ENCODE data around the gene LSM3. TPM values are rescaled to one million over a fixed set of nuclear protein-coding genes. Genes with fewer than 3 reads are reported as not detected.

The LSM3 gene
- total and polyA plus RNA-seq, 4 experiments from 2014 or later, result 7.2 to 30.7 (median 15.1) TPM

- ChIA-PET POLR2A (ENCODE audit: partially characterized antibody) (no interaction called here), CTCF (ENCODE audit: partially characterized antibody) (interaction anchor here (1.0 kb wide), 1 partner anchor 39 kb away, joined by 4 read pairs; no protein-coding TSS in a partner anchor)
- intact Hi-C loops (cut with micrococcal nuclease), result no loop called here
- Mint-ChIP-seq H3K27me3 (peaks cover 5 to 10% of the 10 kb centered on the region in 2 donors), H3K27ac (no peak overlapping the region), H3K4me3 (no peak overlapping the region), H3K36me3 (no peaks in the 10 kb centered on the region), H3K4me1 (no peaks in the 10 kb centered on the region), H3K9me3 (no peaks in the 10 kb centered on the region)
- Histone ChIP-seq H3K27me3 (ENCODE audit: insufficient read depth, low read length) (no peaks in the 10 kb centered on the region), H3K36me3 (ENCODE audit: insufficient read depth, low read length) (no peaks in the 10 kb centered on the region), H3K9me3 (ENCODE audit: control insufficient read depth in 1 of 2, low read length in 2 of 2) (no peaks in the 10 kb centered on the region), H3K4me1 (ENCODE audit: insufficient read depth, low read length) (no peaks in the 10 kb centered on the region), H3K27ac (ENCODE audit: low read depth, low read length) (no peak overlapping the region), H3K4me3 (ENCODE audit: low read length in 2 of 2) (no peak overlapping the region)
- DNase-seq, result no peak
Observed at GRCh38 chr3:14242490-14243311, 64.1 kb downstream of the LSM3 start.

- peak overlapping the region in 1 of 7 donors; percentile 9 for H3K27ac Mint-ChIP-seq
- ChIA-PET CTCF (ENCODE audit: partially characterized antibody) (interaction anchor here (1.0 kb wide), 1 partner anchor 40 kb away, joined by 4 read pairs; no protein-coding TSS in a partner anchor), POLR2A (ENCODE audit: partially characterized antibody) (no interaction called here)
- Histone ChIP-seq H3K4me1 (ENCODE audit: insufficient read depth, low read length) (no peaks in the 10 kb centered on the region), H3K27ac (ENCODE audit: low read depth, low read length) (no peak overlapping the region), H3K27me3 (ENCODE audit: insufficient read depth, low read length) (no peaks in the 10 kb centered on the region), H3K4me3 (ENCODE audit: low read length in 2 of 2) (no peak overlapping the region), H3K9me3 (ENCODE audit: control insufficient read depth in 1 of 2, low read length in 2 of 2) (no peaks in the 10 kb centered on the region), H3K36me3 (ENCODE audit: insufficient read depth, low read length) (no peaks in the 10 kb centered on the region)
- intact Hi-C loops (cut with micrococcal nuclease), result no loop called here
- H3K27me3 Mint-ChIP-seq, result peaks cover 5 to 11% of the 10 kb centered on the region in 2 donors
- no peak for DNase-seq
- no peaks in the 10 kb centered on the region for H3K36me3 Mint-ChIP-seq
- H3K4me3 Mint-ChIP-seq, result no peak overlapping the region
- H3K4me1 Mint-ChIP-seq, result no peaks in the 10 kb centered on the region
- no peaks in the 10 kb centered on the region for H3K9me3 Mint-ChIP-seq
Observed at GRCh38 chr3:14243782-14244181, 65.2 kb downstream of the LSM3 start.

GRCh38 chr3:14244521-14245247 lies 66.1 kb downstream of the LSM3 start:
- POLR2A ChIA-PET (ENCODE audit: partially characterized antibody), result no interaction called here
- H3K36me3 ChIP-seq (ENCODE audit: insufficient read depth, low read length), result no peaks in the 10 kb centered on the region
- no peaks in the 10 kb centered on the region for H3K9me3 ChIP-seq (ENCODE audit: control insufficient read depth in 1 of 2, low read length in 2 of 2)
- no peak overlapping the region for H3K4me3 Mint-ChIP-seq
- no peak for DNase-seq
- no peak overlapping the region for H3K27ac ChIP-seq (ENCODE audit: low read depth, low read length)
- no peaks in the 10 kb centered on the region for H3K9me3 Mint-ChIP-seq
- intact Hi-C loops (cut with micrococcal nuclease), result no loop called here
- CTCF ChIA-PET (ENCODE audit: partially characterized antibody), result no interaction called here
- H3K27me3 ChIP-seq (ENCODE audit: insufficient read depth, low read length), result no peaks in the 10 kb centered on the region
- H3K4me3 ChIP-seq (ENCODE audit: low read length in 2 of 2), result no peak overlapping the region
- H3K27ac Mint-ChIP-seq, result no peak overlapping the region
- no peaks in the 10 kb centered on the region for H3K4me1 ChIP-seq (ENCODE audit: insufficient read depth, low read length)
- no peaks in the 10 kb centered on the region for H3K4me1 Mint-ChIP-seq
- no peaks in the 10 kb centered on the region for H3K36me3 Mint-ChIP-seq
- peaks cover 5 to 11% of the 10 kb centered on the region in 2 donors for H3K27me3 Mint-ChIP-seq

- no peak overlapping the region for H3K4me3 Mint-ChIP-seq
- DNase-seq, result no peak
- no peaks in the 10 kb centered on the region for H3K4me1 Mint-ChIP-seq
- H3K27me3 Mint-ChIP-seq, result peaks cover 5 to 11% of the 10 kb centered on the region in 2 donors
- intact Hi-C loops (cut with micrococcal nuclease), result no loop called here
- POLR2A ChIA-PET (ENCODE audit: partially characterized antibody), result no interaction called here
- CTCF ChIA-PET (ENCODE audit: partially characterized antibody), result no interaction called here
- no peaks in the 10 kb centered on the region for H3K4me1 ChIP-seq (ENCODE audit: insufficient read depth, low read length)
- no peaks in the 10 kb centered on the region for H3K9me3 ChIP-seq (ENCODE audit: control insufficient read depth in 1 of 2, low read length in 2 of 2)
- H3K9me3 Mint-ChIP-seq, result no peaks in the 10 kb centered on the region
- no peak overlapping the region for H3K27ac ChIP-seq (ENCODE audit: low read depth, low read length)
- H3K36me3 ChIP-seq (ENCODE audit: insufficient read depth, low read length), result no peaks in the 10 kb centered on the region
- H3K4me3 ChIP-seq (ENCODE audit: low read length in 2 of 2), result no peak overlapping the region
- no peaks in the 10 kb centered on the region for H3K36me3 Mint-ChIP-seq
- no peak overlapping the region for H3K27ac Mint-ChIP-seq
- H3K27me3 ChIP-seq (ENCODE audit: insufficient read depth, low read length), result no peaks in the 10 kb centered on the region
Observed at GRCh38 chr3:14245248-14245639, 66.6 kb downstream of the LSM3 start.

GRCh38 chr3:14245822-14246221 lies 67.2 kb downstream of the LSM3 start:
- H3K4me1 ChIP-seq (ENCODE audit: insufficient read depth, low read length), result no peaks in the 10 kb centered on the region
- CTCF ChIA-PET (ENCODE audit: partially characterized antibody), result no interaction called here
- Mint-ChIP-seq H3K4me1 (no peaks in the 10 kb centered on the region), H3K36me3 (no peaks in the 10 kb centered on the region), H3K4me3 (no peak overlapping the region), H3K27me3 (peaks cover 5 to 11% of the 10 kb centered on the region in 2 donors), H3K27ac (no peak overlapping the region), H3K9me3 (no peaks in the 10 kb centered on the region)
- POLR2A ChIA-PET (ENCODE audit: partially characterized antibody), result no interaction called here
- intact Hi-C loops (cut with micrococcal nuclease), result no loop called here
- H3K27me3 ChIP-seq (ENCODE audit: insufficient read depth, low read length), result no peaks in the 10 kb centered on the region
- no peak overlapping the region for H3K27ac ChIP-seq (ENCODE audit: low read depth, low read length)
- no peak for DNase-seq
- H3K9me3 ChIP-seq (ENCODE audit: control insufficient read depth in 1 of 2, low read length in 2 of 2), result no peaks in the 10 kb centered on the region
- H3K4me3 ChIP-seq (ENCODE audit: low read length in 2 of 2), result no peak overlapping the region
- H3K36me3 ChIP-seq (ENCODE audit: insufficient read depth, low read length), result no peaks in the 10 kb centered on the region

GRCh38 chr3:14246414-14246813 lies 67.8 kb downstream of the LSM3 start:
- no peak overlapping the region for H3K27ac Mint-ChIP-seq
- no peaks in the 10 kb centered on the region for H3K9me3 Mint-ChIP-seq
- CTCF ChIA-PET (ENCODE audit: partially characterized antibody), result no interaction called here

GRCh38 chr3:14248477-14248848 lies 69.8 kb downstream of the LSM3 start:
- peaks cover 5 to 11% of the 10 kb centered on the region in 2 donors for H3K27me3 Mint-ChIP-seq
- H3K27ac ChIP-seq (ENCODE audit: low read depth, low read length), result no peak overlapping the region
- H3K9me3 Mint-ChIP-seq, result no peaks in the 10 kb centered on the region
- H3K4me1 ChIP-seq (ENCODE audit: insufficient read depth, low read length), result no peaks in the 10 kb centered on the region
- H3K4me3 Mint-ChIP-seq, result no peak overlapping the region
- H3K4me1 Mint-ChIP-seq, result no peaks in the 10 kb centered on the region
- DNase-seq, result no peak
- H3K9me3 ChIP-seq (ENCODE audit: control insufficient read depth in 1 of 2, low read length in 2 of 2), result no peaks in the 10 kb centered on the region
- no peak overlapping the region for H3K4me3 ChIP-seq (ENCODE audit: low read length in 2 of 2)
- intact Hi-C loops (cut with micrococcal nuclease), result no loop called here
- POLR2A ChIA-PET (ENCODE audit: partially characterized antibody), result no interaction called here
- H3K27ac Mint-ChIP-seq, result no peak overlapping the region
- H3K36me3 Mint-ChIP-seq, result no peaks in the 10 kb centered on the region
- CTCF ChIA-PET (ENCODE audit: partially characterized antibody), result no interaction called here
- no peaks in the 10 kb centered on the region for H3K27me3 ChIP-seq (ENCODE audit: insufficient read depth, low read length)
- H3K36me3 ChIP-seq (ENCODE audit: insufficient read depth, low read length), result no peaks in the 10 kb centered on the region

More at GRCh38 chr3:14246414-14246813, 67.8 kb downstream of the LSM3 start:
- no peak overlapping the region for H3K4me3 Mint-ChIP-seq
- H3K27ac ChIP-seq (ENCODE audit: low read depth, low read length), result no peak overlapping the region
- H3K9me3 ChIP-seq (ENCODE audit: control insufficient read depth in 1 of 2, low read length in 2 of 2), result no peaks in the 10 kb centered on the region
- no peak overlapping the region for H3K4me3 ChIP-seq (ENCODE audit: low read length in 2 of 2)
- no peaks in the 10 kb centered on the region for H3K27me3 ChIP-seq (ENCODE audit: insufficient read depth, low read length)
- DNase-seq, result no peak
- H3K4me1 Mint-ChIP-seq, result no peaks in the 10 kb centered on the region
- POLR2A ChIA-PET (ENCODE audit: partially characterized antibody), result no interaction called here
- H3K36me3 Mint-ChIP-seq, result no peaks in the 10 kb centered on the region
- H3K27me3 Mint-ChIP-seq, result peaks cover 5 to 11% of the 10 kb centered on the region in 2 donors
- H3K4me1 ChIP-seq (ENCODE audit: insufficient read depth, low read length), result no peaks in the 10 kb centered on the region
- intact Hi-C loops (cut with micrococcal nuclease), result no loop called here
- no peaks in the 10 kb centered on the region for H3K36me3 ChIP-seq (ENCODE audit: insufficient read depth, low read length)
